Fibroblast of lung (primary cell): ENCODE results near the gene NTRK3. TPM values are rescaled to one million over a fixed set of nuclear protein-coding genes. Genes with fewer than 3 reads are reported as not detected.

Experiments
- DNase-seq, 2 donors: peaks; one replicate each; pipeline versions ENCODE4 v3.0.0 to v3.0.0-alpha.2; 2010; ENCODE audit warnings: low read depth in 2 of 2
- H2AFZ ChIP-seq: 2 replicates; pipeline ENCODE4 v1.5.1; 2012; ENCODE audit warnings: low read length, control low read depth, inconsistent platforms
- H3K27ac ChIP-seq: 2 replicates; pipeline ENCODE4 v1.5.1; 2011; ENCODE audit warnings: low read length, control low read depth; ENCODE audit not compliant: insufficient read depth
- H3K27me3 ChIP-seq: 2 replicates; pipeline ENCODE4 v1.5.1; 2011; ENCODE audit warnings: mild to moderate bottlenecking, low read length; ENCODE audit not compliant: control insufficient read depth, insufficient read depth
- H3K36me3 ChIP-seq: 2 replicates; pipeline ENCODE4 v1.5.1; 2011; ENCODE audit warnings: low read length; ENCODE audit not compliant: control insufficient read depth, insufficient read depth
- H3K4me1 ChIP-seq: 2 replicates; pipeline ENCODE4 v1.5.1; 2011; ENCODE audit warnings: low read length; ENCODE audit not compliant: control insufficient read depth, insufficient read depth; ENCODE audit errors: extremely low read depth
- H3K4me2 ChIP-seq: 2 replicates; pipeline ENCODE4 v1.5.1; 2011; ENCODE audit warnings: low read length, control low read depth; ENCODE audit not compliant: insufficient read depth; ENCODE audit errors: extremely low read depth
- H3K4me3 ChIP-seq, 4 experiments: fragments of 200-600 bp in 1 of 4; sonication (generic) in 1 of 4; replicated peaks in 1 of 4; 2 replicates each; pipeline ENCODE4 v1.5.1; 2011 to 2016; ENCODE audit warnings: low read length in 4 of 4, low read depth in 3 of 4, mild to moderate bottlenecking in 3 of 4, control low read depth in 2 of 4, inconsistent platforms in 1 of 4, mixed read lengths in 1 of 4; ENCODE audit not compliant: insufficient read depth in 1 of 4; ENCODE audit errors: control extremely low read depth in 1 of 4
- H3K79me2 ChIP-seq: 2 replicates; pipeline ENCODE4 v1.5.1; 2012; ENCODE audit warnings: mild to moderate bottlenecking, low read length, inconsistent platforms; ENCODE audit not compliant: control insufficient read depth, insufficient read depth
- H3K9ac ChIP-seq: 2 replicates; pipeline ENCODE4 v1.5.1; 2011; ENCODE audit warnings: mild to moderate bottlenecking, low read length, control low read depth; ENCODE audit not compliant: insufficient read depth
- H3K9me3 ChIP-seq: 2 replicates; pipeline ENCODE4 v1.5.1; 2012; ENCODE audit warnings: low read depth, low read length; ENCODE audit not compliant: control insufficient read depth, insufficient read depth
- H4K20me1 ChIP-seq: 2 replicates; pipeline ENCODE4 v1.5.1; 2011; ENCODE audit warnings: low read length; ENCODE audit not compliant: control insufficient read depth, insufficient read depth; ENCODE audit errors: extremely low read depth
- CTCF ChIP-seq, 2 donors: IDR thresholded peaks in 1 of 2; conservative IDR thresholded peaks in 1 of 2; 1 replicate in 1 of 2; 2 replicates in 1 of 2; pipeline ENCODE4 v1.5.1; 2011 to 2012; ENCODE audit warnings: low read length in 2 of 2, control low read depth in 1 of 2, inconsistent platforms in 1 of 2, low read depth in 1 of 2, mild to moderate bottlenecking in 1 of 2
- EZH2 ChIP-seq: IDR thresholded peaks from 2 replicates; pipeline ENCODE4 v1.5.1; 2012; ENCODE audit warnings: low read length, control low read depth, mild to moderate bottlenecking; ENCODE audit errors: missing control alignments
- polyA plus RNA-seq, 2 donors: library from polyadenylated mRNA; depleted of rRNA in 1 of 2; stranded (reverse) in 1 of 2; unstranded in 1 of 2; fragments of >200 nt; gene quantifications; 2 replicates each; pipeline ENCODE4 v1.2.1, GENCODE V29; 2011 to 2012; ENCODE audit warnings: missing spikeins in 1 of 2
- total RNA-seq: library from RNA; depleted of rRNA; stranded (reverse); fragments of >200 nt; gene quantifications from 2 replicates; pipeline ENCODE4 v1.2.1, GENCODE V29; 2014

NTRK3 gene
- total and polyA plus RNA-seq, 2 donors (not counting 1 experiment from before 2014, with no cell fraction given), result 0.06 TPM; not detected in 1

- Histone ChIP-seq H3K79me2 (no peaks in the 10 kb centered on the region), H3K27me3 (no peaks in the 10 kb centered on the region)
- DNase-seq, result no peak
These were observed 15.5 kb downstream of the NTRK3 start for GRCh38 chr15:88241060-88241459.

GRCh38 chr15:88239594-88239993 is 16.9 kb downstream of the NTRK3 start:
- Histone ChIP-seq H3K9me3 (no peaks in the 10 kb centered on the region), H3K27ac (no peak overlapping the region), H3K27me3 (no peaks in the 10 kb centered on the region), H3K9ac (no peak overlapping the region), H3K4me3 (no peak overlapping the region), H3K4me2 (no peak overlapping the region), H3K36me3 (no peaks in the 10 kb centered on the region), H3K79me2 (no peaks in the 10 kb centered on the region), H2AFZ (no peak overlapping the region), H3K4me1 (no peaks in the 10 kb centered on the region), H4K20me1 (no peaks in the 10 kb centered on the region)
- DNase-seq, result no peak
- TF ChIP-seq EZH2 (no peak), CTCF (conservative IDR thresholded peaks at IDR 0.05 in 1 of 2, IDR thresholded peaks at IDR 0.05 in 1 of 2; ENCODE audit: low read depth in 1 of 2, low read length in 2 of 2) (no peak)

More at GRCh38 chr15:88241060-88241459, 15.5 kb downstream of the NTRK3 start:
- Histone ChIP-seq H3K9ac (no peak overlapping the region), H3K4me1 (no peaks in the 10 kb centered on the region), H4K20me1 (no peaks in the 10 kb centered on the region), H3K36me3 (no peaks in the 10 kb centered on the region), H3K9me3 (no peaks in the 10 kb centered on the region), H2AFZ (no peak overlapping the region), H3K27ac (no peak overlapping the region), H3K4me3 (no peak overlapping the region), H3K4me2 (no peak overlapping the region)
- TF ChIP-seq EZH2 (no peak), CTCF (conservative IDR thresholded peaks at IDR 0.05 in 1 of 2, IDR thresholded peaks at IDR 0.05 in 1 of 2; ENCODE audit: low read depth in 1 of 2, low read length in 2 of 2) (no peak)

GRCh38 chr15:88238618-88239430 is 17.7 kb downstream of the NTRK3 start:
- no peak overlapping the region for H3K9ac ChIP-seq
- H3K9me3 ChIP-seq, result no peaks in the 10 kb centered on the region
- H3K4me2 ChIP-seq, result no peak overlapping the region
- no peaks in the 10 kb centered on the region for H3K27me3 ChIP-seq
- no peak overlapping the region for H2AFZ ChIP-seq
- H3K79me2 ChIP-seq, result no peaks in the 10 kb centered on the region
- DNase-seq, result peak; percentile 49 to 51
- no peaks in the 10 kb centered on the region for H3K36me3 ChIP-seq
- H4K20me1 ChIP-seq, result no peaks in the 10 kb centered on the region
- no peak overlapping the region for H3K27ac ChIP-seq
- no peaks in the 10 kb centered on the region for H3K4me1 ChIP-seq
- TF ChIP-seq CTCF (conservative IDR thresholded peaks at IDR 0.05 in 1 of 2, IDR thresholded peaks at IDR 0.05 in 1 of 2; ENCODE audit: low read depth in 1 of 2, low read length in 2 of 2) (no peak), EZH2 (no peak)
- H3K4me3 ChIP-seq, result no peak overlapping the region
